HuH-7 (cell line): ENCODE results near the gene PHAF1.

ENCODE experiments used
- DNase-seq: peaks from one replicate; pipeline ENCODE4 v3.0.0; 2011; ENCODE audit warnings: low spot score

Gene PHAF1

DNA sequence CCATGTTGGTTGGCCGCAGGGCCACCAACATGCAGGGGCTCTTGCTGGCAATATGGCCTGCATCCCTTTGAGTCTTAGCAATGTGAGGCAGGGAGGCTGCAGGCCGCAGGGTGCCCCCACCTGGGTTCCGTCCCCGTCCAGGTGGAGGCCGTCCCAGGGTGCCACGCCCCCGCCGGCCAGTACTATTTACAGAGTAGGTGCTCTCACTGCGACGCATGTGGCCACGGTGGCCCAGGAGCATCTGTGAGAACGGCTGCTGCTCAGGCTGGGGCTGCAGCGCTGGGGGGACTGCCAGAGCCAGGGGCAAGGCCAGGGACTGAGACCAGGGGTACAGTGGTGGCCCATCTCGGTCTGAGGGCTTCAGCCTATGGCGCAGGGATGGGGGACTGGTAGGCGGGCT, 70.4 kb downstream of the PHAF1 start:
- DNase-seq: no peak

- DNase-seq: no peak
These were observed 71.6 kb downstream of the PHAF1 start for GRCh38 chr16:67181346-67181745.

DNA sequence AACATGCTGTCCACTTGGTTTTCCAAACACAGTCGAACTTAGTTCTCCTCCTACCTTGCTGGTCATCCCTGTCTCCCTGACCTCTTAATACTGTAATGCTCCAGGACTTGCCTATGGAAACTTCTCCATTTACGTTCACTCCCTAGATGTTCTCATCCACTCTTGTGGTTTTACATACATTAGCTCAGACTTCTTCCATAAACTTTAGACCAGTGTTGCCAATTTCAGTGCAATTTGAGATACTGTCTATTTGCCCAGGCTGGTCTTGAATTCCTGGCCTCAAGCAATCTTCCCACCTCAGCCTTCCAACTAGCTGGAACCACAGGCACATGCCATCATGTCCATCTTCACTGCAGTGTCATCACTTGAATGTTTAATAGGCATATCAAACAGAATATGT, 72.5 kb downstream of the PHAF1 start:
- no peak for DNase-seq

- DNase-seq: no peak
These were observed 73.5 kb downstream of the PHAF1 start for GRCh38 chr16:67183284-67183626.

DNA sequence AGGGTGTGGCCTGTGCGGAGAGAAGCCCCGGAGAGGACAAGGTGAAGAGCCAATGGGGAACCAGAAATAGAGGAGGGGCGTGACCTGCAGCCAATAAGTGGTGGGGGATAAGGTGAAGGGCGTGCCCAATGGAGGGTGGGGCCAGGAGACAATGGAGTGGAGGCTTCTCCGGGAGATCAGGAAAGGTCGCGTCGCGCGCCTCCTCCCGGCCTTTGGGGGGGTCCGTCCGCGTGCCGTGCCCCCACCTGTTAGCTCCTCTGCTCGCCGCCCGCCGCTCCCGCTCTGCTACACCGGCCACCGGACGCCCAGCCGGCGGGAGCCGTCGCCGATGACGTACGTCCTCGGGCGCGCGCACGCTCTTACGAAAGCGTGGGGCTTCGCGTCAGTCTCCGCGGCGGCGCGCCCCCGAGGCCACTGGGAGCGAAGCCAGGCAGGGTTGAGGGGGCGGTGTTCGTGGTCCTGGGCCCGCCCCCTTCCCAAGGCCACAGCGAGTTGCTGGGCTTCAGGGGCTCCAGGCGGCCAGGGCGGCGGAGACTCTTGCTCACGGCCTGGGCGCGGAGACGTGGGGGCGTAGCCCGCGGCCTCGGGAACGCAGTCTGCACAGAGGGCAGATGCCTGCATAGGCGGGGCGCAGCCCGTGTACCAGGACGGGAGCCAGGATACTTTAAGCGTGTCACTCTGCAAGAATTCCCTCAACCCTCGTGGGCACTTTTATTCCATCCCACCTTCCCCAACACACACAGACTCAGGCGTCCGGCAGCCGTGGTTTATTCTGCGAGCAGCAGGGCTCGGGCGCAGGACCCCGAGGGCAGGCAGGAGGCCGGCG, 74.1 kb downstream of the PHAF1 start, which contains the start of gene MATCAP1:
TSS of gene MATCAP1 (minus strand) at position 337 of the 826 bp plus-strand sequence. CDS start 3,353 bp downstream, outside the sequence.
- DNase-seq: peak; percentile 99

DNA sequence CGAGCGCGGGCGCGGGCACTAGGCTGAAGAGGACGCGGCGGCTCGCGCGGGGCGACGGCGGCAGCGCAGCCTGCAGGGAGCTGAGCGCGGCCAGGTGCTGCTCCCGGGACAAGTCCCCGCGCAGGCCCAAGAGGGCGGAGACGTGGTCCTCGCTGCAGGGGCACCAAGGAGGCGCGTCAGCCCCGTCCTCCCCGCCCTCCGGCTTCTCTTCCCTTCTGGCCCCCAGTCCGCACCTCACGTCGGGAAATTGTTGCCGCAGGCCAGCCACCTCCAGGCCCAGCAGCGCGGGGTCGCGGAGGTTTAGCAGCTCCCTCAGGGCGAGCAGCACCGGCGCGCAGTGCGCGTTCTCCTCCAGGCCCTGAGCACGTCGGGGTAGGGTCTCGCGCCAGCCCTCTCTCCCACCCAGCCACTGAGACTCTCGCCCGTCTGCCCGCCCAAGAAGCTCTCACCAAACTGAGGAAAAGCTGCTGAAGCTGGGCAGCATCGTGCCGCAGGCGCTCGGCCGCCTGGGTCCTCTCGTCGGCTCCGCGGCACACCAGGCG, 74.8 kb downstream of the PHAF1 start:
- no peak for DNase-seq

DNA sequence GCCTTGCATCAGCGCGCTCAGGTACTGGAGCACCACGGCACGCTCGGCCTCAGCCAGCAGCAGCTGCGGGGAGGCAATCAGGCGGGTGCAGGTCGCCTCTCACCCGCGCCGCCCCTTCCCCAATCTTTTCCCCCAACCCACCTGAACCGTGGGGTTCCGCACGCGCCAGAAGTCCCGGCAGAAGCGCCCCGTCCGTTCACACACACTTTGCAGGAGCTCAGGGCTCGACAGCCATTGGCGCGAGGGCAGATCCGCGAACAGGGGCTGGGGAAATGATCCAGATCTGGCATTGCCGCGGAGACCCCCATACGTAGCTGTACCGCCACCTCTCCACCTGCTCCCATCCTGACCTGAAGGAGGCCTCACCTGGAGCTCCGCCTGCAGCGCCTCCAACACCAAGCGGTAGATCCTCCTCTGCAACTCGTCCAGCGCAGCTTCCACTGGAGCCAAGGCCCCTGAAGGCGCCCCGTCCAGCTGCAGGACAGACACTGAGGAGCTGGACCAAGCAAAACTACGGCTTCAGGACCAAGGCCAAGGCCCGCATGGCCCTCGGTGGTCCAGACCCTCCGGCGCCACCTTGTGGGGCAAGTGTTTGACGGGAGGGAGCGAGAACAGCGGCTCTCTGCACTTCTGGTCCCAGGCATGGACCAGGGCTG, 75.4 kb downstream of the PHAF1 start:
- DNase-seq: peak; percentile 90

- no peak for DNase-seq
These were observed 76.0 kb downstream of the PHAF1 start for GRCh38 chr16:67185651-67186134.

DNA sequence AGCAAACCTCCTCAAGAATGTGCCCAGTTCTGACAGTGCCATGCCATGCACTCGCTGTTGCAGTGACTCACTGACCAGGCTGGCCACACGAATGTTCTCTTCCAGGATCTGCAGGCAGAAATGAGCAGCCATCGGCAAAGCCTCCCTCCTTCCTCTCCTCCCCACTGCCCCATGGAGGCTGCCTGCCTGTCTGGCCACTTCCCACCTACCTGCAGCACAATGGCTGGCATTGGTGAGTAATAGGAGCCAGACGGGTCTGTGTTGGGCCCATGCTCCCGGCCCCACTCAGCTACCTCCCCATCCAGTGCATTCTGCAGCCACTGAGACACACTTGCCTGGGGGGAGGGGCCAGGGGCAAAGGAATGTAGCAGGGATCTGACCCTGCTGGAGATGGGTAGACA, 76.8 kb downstream of the PHAF1 start:
- no peak for DNase-seq

- DNase-seq: no peak
These were observed 77.6 kb downstream of the PHAF1 start for GRCh38 chr16:67187175-67187890.

DNA sequence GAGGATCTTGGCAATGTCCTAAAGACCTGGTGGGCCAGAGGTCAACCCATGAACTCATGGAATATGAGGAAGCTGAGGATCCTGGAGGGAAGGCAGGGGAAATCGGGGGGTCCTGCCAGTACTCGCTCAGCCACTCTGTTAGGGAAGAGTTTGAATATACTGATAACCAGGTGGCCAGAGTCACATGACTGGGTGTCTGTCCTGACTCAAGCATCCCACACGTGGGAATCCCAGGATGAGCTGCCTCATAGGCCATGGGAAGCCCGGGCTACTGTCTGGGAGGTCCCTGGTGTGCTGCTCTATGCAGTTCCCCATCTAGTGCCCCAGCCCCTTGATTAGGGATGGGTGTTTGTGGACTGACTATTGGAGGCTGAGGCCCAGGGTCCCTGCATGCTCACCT, 78.6 kb downstream of the PHAF1 start:
- no peak for DNase-seq

GRCh38 chr16:67188798-67189197, 79.1 kb downstream of the PHAF1 start:
- no peak for DNase-seq

DNA sequence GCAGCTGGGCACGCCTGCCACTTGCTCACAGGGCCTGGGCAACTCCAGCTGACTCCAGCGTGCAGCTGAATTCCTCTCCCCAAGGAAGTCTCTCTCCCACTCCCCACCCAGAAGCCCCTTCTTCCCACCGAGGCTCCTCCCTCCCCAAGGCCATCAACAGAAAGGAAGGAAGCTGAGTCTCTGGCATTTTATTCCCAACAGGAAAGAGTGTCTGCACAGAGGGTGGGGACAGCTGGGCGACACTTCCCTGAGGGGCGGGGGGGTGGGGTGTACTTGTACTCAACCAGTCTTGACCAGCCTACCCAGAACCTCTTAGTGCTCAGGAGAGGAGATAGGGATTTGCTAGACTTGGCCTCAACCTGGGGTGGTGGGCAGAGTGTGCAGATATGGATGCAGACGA, 80.3 kb downstream of the PHAF1 start, which contains the start of gene EXOC3L1:
TSS of gene EXOC3L1 (minus strand) at position 96 of the 400 bp plus-strand sequence. CDS start 460 bp downstream, outside the sequence.
- no peak for DNase-seq

GRCh38 chr16:67190448-67191399, 81.0 kb downstream of the PHAF1 start:
- no peak for DNase-seq

DNA sequence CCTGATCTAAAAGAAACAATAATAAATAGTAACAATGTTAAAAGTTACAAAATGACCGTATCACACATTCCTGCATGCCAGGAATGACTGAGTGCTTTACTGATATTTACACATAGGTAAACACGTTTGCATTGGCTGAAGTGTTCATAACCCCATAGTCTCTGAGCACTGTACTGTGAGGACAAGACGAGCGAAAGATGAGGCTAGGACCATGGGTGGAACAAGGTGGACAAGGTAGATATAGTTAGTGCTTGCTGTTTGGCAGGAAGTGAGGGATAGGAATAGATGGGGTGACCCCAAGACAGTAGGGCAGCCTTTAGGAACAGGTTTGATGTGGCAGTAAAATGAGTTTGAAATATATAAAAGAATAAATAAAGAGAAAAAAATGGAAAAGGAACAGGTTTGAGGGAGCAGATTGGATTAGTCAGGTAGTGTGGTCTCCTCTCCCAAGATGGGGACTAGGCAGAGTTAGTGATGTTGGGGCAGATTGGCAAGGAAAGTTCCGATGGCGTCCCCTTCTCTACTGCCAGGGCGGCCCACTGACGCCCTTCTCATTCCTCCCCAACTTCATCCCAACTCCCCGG, 81.8 kb downstream of the PHAF1 start:
- no peak for DNase-seq

GRCh38 chr16:67191995-67192681, 82.4 kb downstream of the PHAF1 start, which contains the start of gene E2F4:
Gene E2F4 (plus strand): TSS chr16:67192155. CDS start chr16:67192228, 73 bp downstream.
- peak; percentile 90 for DNase-seq

DNA sequence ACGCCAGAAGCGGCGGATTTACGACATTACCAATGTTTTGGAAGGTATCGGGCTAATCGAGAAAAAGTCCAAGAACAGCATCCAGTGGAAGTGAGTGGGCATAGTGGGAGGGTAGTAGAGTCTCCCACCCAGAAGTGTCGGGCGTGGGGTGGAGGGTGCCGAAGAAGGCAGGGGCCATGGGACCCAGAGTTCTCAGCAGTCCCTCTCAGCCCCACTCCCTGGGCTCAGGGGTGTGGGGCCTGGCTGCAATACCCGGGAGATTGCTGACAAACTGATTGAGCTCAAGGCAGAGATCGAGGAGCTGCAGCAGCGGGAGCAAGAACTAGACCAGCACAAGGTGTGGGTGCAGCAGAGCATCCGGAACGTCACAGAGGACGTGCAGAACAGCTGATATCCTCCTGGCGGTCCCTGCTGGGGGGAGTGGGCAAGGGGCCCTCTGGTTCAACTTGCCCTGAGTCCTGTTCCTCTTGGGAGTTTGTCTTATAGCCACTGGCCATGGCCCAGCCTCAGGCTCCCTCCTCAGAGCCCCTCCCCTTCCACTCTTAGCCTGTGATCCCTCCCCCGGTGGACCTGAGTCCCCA, 83.1 kb downstream of the PHAF1 start:
- DNase-seq: no peak

GRCh38 chr16:67193536-67193935, 83.8 kb downstream of the PHAF1 start:
- no peak for DNase-seq

DNA sequence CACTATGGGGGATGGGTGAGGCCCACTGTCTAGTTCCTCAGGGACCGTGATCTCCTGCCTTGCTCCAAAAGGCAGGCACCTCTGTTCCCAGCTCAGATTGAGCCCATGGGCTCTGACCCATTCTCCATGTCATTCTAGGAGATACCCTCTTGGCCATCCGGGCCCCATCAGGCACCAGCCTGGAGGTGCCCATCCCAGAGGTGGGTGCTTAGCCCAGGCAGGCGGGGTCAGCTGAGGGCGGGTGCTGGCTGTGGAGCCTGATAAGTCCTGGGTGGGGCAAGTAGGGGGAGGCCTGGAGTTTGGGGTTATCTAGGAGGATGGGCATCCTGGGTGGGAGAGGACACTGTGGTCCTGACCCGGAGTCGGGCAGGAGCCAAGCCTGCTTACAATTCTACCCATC, 84.5 kb downstream of the PHAF1 start:
- DNase-seq: no peak

GRCh38 chr16:67195676-67196075, 85.9 kb downstream of the PHAF1 start:
- DNase-seq: no peak
